Measurements from ENCODE around the gene GRK1. TPM values are rescaled to one million over a fixed set of nuclear protein-coding genes. Genes with fewer than 3 reads are reported as not detected.
"Not testable (repeated sequence)": the region's sequence is repeated elsewhere in the genome, so short reads cannot be mapped to it uniquely, and the experiment has no call there.

GRK1 gene
- total RNA-seq, 4 donors from 2014 or later = not detected

DNA sequence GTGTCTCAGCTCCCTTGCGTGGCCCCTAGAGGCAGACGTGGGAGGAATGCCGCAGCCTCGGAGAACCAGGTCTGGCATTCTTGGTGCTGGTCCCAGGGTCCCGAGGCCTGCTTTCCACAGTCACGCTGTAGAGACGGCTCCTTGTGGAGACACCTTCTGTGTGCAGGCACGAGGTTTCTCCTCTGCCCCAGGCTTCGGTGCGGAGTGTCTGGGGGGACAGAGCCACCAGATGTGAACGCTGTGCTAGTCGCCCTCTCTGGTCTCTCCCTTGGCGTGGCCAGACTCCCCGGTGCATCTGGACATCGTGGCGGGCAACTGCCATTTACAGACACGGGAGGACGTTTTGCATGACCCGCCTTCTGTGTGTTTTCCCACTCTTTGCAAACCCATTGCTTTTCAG, 84.5 kb downstream of the GRK1 start:
- in situ Hi-C loops (cut with MboI; ENCODE audit: low pct_ligation_motif_present in 1 of 4, low pct_unique_long_range_greater_than_20kb in 1 of 4, low sequenced_read_pairs in 3 of 4) = no loop called here
- Histone ChIP-seq H3K27me3 (peaks cover 4% of the 10 kb centered on the region), H3K27ac (no peak overlapping the region), H3K4me3 (no peak overlapping the region), H3K36me3 (no peaks in the 10 kb centered on the region), H3K9me3 (no peaks in the 10 kb centered on the region), H3K4me1 (no peaks in the 10 kb centered on the region)
- no peak for DNase-seq
- intact Hi-C loops (cut with DNase I; ENCODE audit: low total_unique reads) = no loop called here
- TF ChIP-seq POLR2A (IDR thresholded peaks at IDR 0.05) (no peak), POLR2AphosphoS5 (IDR thresholded peaks at IDR 0.05) (no peak), EP300 (IDR thresholded peaks at IDR 0.05; ENCODE audit: low read depth) (no peak)
- TF ChIP-seq, protein P1, sequence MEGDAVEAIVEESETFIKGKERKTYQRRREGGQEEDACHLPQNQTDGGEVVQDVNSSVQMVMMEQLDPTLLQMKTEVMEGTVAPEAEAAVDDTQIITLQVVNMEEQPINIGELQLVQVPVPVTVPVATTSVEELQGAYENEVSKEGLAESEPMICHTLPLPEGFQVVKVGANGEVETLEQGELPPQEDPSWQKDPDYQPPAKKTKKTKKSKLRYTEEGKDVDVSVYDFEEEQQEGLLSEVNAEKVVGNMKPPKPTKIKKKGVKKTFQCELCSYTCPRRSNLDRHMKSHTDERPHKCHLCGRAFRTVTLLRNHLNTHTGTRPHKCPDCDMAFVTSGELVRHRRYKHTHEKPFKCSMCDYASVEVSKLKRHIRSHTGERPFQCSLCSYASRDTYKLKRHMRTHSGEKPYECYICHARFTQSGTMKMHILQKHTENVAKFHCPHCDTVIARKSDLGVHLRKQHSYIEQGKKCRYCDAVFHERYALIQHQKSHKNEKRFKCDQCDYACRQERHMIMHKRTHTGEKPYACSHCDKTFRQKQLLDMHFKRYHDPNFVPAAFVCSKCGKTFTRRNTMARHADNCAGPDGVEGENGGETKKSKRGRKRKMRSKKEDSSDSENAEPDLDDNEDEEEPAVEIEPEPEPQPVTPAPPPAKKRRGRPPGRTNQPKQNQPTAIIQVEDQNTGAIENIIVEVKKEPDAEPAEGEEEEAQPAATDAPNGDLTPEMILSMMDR (IDR thresholded peaks at IDR 0.05) = no peak
- WGBS, 2 donors (ENCODE audit: low coverage in 1 of 2) = 96% methylated on average over 19 of the region's 19 CpGs; no CpG with 5 or more reads in 1 of the 2 donors

DNA sequence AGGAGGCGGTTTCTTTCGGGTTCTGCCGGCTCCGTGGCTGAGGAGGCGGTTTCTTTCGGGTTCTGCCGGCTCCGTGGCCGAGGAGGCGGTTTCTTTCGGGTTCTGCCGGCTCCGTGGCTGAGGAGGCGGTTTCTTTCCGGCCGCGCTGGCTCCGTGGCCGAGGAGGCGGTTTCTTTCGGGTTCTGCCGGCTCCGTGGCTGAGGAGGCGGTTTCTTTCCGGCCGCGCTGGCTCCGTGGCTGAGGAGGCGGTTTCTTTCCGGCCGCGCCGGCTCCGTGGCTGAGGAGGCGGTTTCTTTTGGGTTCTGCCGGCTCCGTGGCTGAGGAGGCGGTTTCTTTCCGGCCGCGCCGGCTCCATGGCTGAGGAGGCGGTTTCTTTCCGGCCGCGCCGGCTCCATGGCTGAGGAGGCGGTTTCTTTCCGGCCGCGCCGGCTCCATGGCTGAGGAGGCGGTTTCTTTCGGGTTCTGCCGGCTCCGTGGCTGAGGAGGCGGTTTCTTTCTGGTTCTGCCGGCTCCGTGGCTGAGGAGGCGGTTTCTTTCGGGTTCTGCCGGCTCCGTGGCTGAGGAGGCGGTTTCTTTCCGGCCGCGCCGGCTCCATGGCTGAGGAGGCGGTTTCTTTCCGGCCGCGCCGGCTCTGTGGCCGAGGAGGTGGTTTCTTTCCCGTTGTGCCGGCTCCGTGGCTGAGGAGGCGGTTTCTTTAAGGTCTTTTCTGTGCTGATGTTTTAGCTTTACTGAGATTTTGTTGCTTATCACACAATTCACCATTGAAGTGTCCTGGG, 85.4 kb downstream of the GRK1 start:
- H3K27me3 ChIP-seq; intact Hi-C loops (cut with DNase I; ENCODE audit: low total_unique reads); DNase-seq; H3K36me3 ChIP-seq; H3K27ac ChIP-seq; in situ Hi-C loops (cut with MboI; ENCODE audit: low pct_ligation_motif_present in 1 of 4, low pct_unique_long_range_greater_than_20kb in 1 of 4, low sequenced_read_pairs in 3 of 4); H3K4me3 ChIP-seq; H3K4me1 ChIP-seq; H3K9me3 ChIP-seq: not testable (repeated sequence)
- 97 to 100% methylated on average over 1 to 74 of the region's 78 CpGs for WGBS, 2 donors (ENCODE audit: low coverage in 1 of 2)

DNA sequence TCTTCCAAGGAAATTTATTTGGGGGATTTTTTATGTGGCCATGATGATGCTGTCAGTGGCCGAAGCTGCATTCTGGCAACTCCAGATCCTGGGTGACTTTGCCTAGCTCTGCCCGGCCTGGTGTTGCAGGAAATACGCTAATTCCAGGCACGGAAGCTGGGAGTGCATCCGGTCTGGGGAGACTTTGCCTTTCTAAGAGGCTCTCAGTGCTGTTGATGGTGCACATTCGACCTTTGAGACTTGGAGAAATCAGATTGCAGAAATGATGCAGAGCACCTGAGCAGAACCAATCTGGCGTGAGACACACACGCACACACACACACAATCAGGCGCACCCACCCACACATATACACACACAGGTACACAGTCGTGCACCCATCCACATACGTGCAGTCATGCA, 86.2 kb downstream of the GRK1 start:
- peaks cover 0 to under 1% (median under 1%) of the 10 kb centered on the region in 4 donors for H3K4me1 ChIP-seq
- no peaks in the 10 kb centered on the region for H3K9me3 ChIP-seq
- 60 to 71% methylated on average over 1 to 11 of the region's 11 CpGs for WGBS, 2 donors (ENCODE audit: low coverage in 1 of 2)
- peaks cover 6% of the 10 kb centered on the region for H3K27me3 ChIP-seq
- H3K4me3 ChIP-seq = no peak overlapping the region
- TF ChIP-seq EP300 (IDR thresholded peaks at IDR 0.05; ENCODE audit: low read depth) (no peak), POLR2AphosphoS5 (IDR thresholded peaks at IDR 0.05) (no peak), POLR2A (IDR thresholded peaks at IDR 0.05) (no peak)
- no peak for DNase-seq
- in situ Hi-C loops (cut with MboI; ENCODE audit: low pct_ligation_motif_present in 1 of 4, low pct_unique_long_range_greater_than_20kb in 1 of 4, low sequenced_read_pairs in 3 of 4) (no loop called here), intact Hi-C loops (cut with DNase I; ENCODE audit: low total_unique reads) (no loop called here)
- no peak overlapping the region for H3K27ac ChIP-seq
- no peaks in the 10 kb centered on the region for H3K36me3 ChIP-seq

DNA sequence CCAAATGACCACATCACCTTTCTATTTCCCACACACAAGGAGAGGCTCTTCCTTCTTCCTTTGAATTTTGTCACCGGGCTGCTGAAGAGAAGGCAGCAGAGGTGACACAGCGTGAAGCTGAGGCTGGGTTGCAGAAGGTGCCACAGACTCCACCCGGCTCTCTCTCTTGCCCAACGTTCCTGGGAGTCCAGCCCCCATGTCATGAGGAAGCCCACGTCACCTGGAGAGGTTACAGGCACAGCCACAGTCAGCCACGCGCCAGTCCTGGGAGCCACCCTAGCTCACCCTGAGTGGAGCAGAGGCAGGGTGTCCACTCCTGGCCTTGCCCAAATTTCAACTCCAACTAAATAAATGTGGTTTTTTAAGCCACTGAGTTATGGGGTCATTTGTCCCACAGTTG, 87.2 kb downstream of the GRK1 start:
- in situ Hi-C loops (cut with MboI; ENCODE audit: low pct_ligation_motif_present in 1 of 4, low pct_unique_long_range_greater_than_20kb in 1 of 4, low sequenced_read_pairs in 3 of 4) = no loop called here
- WGBS, 2 donors (ENCODE audit: low coverage in 1 of 2) = 83 to 100% methylated on average over 2 to 7 of the region's 7 CpGs
- no peak for TF ChIP-seq POLR2A (IDR thresholded peaks at IDR 0.05)
- TF ChIP-seq, protein P1 (IDR thresholded peaks at IDR 0.05) = no peak
- TF ChIP-seq EP300 (IDR thresholded peaks at IDR 0.05; ENCODE audit: low read depth) = no peak
- TF ChIP-seq POLR2AphosphoS5 (IDR thresholded peaks at IDR 0.05) = no peak
- Histone ChIP-seq H3K9me3 (no peaks in the 10 kb centered on the region), H3K27ac (no peak overlapping the region), H3K27me3 (peaks cover 7% of the 10 kb centered on the region), H3K36me3 (no peaks in the 10 kb centered on the region), H3K4me1 (peaks cover 0 to 8% (median 5%) of the 10 kb centered on the region in 4 donors), H3K4me3 (no peak overlapping the region)
- intact Hi-C loops (cut with DNase I; ENCODE audit: low total_unique reads) = no loop called here
- DNase-seq = no peak

DNA sequence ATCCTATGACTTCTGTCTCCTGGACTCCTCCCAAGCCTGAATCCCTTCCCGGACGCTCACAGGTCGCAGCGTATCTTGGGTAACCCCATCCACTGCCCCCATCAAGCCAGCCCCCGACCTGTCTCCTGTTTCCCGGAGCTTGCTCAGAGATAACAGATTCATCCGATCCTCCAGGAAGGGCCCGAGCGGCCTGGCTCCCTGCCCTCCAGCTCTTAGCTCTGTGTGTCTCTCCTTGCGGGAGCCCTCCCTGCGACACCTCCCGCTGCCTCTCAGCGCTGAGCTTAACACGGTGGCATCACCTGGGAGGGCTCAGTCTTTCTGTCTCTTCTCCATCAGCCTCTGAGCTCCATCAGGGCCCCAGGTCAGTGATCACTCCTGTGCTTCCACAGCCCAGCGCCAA, 87.7 kb downstream of the GRK1 start:
- TF ChIP-seq POLR2A (IDR thresholded peaks at IDR 0.05) (no peak), EP300 (IDR thresholded peaks at IDR 0.05; ENCODE audit: low read depth) (no peak), POLR2AphosphoS5 (IDR thresholded peaks at IDR 0.05) (no peak)
- TF ChIP-seq, protein P1 (IDR thresholded peaks at IDR 0.05) = no peak
- H3K27ac ChIP-seq = no peak overlapping the region
- 91 to 97% methylated on average over 6 to 15 of the region's 15 CpGs for WGBS, 2 donors (ENCODE audit: low coverage in 1 of 2)
- intact Hi-C loops (cut with DNase I; ENCODE audit: low total_unique reads) = no loop called here
- H3K27me3 ChIP-seq = peaks cover 11% of the 10 kb centered on the region
- H3K4me3 ChIP-seq = no peak overlapping the region
- H3K9me3 ChIP-seq = no peaks in the 10 kb centered on the region
- no peak for DNase-seq
- H3K4me1 ChIP-seq = peaks cover 4 to 13% (median 10%) of the 10 kb centered on the region in 4 donors
- no peaks in the 10 kb centered on the region for H3K36me3 ChIP-seq
- in situ Hi-C loops (cut with MboI; ENCODE audit: low pct_ligation_motif_present in 1 of 4, low pct_unique_long_range_greater_than_20kb in 1 of 4, low sequenced_read_pairs in 3 of 4) = no loop called here
